HG02642 (cell line): ENCODE measurements around the gene DTWD2.
"Not testable (repeated sequence)": the region's sequence is repeated elsewhere in the genome, so short reads cannot be mapped to it uniquely, and the experiment has no call there.

Source experiments
- ATAC-seq: cut with Tn5 transposase; IDR thresholded peaks from one replicate; pipeline ENCODE4 v1.9.1; 2021; ENCODE audit warnings: mild to moderate bottlenecking; ENCODE audit not compliant: unreplicated experiment, poor library complexity

DTWD2 gene

DNA sequence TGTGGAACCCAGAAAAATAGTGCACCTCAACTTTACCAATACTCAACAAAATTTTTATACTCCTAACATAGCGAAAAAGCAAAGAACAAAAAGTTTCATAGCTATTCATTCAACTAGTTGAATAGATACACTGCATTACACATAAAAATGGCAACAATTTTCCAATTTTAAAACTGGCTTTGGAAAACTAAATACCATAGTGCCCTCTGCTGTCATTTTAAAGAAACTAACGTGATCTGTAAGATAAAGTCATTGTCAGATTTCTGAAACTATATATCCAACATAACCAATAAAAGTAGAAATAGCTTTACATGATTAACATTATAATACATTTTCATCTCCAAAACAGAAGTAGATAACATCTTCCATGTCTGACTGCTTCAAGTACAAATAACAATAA, 31.6 kb downstream of the DTWD2 start:
- no peak for ATAC-seq

DNA sequence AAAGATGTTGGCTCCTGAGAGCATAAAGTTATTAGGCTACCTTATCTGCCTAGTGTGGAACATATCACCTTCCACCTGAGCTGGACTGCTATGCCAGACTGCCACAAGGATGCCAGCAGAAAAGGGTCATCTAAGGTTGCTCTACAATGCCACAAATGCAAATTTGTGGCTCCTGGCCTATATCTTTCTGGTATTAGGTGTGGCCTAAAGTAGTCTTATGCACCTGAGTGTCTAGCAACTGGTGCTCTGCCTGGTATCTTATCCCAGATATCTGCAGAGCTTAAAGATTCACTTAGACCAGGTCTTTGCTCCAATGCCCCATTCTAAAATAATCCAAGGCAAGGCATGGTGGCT, 34.7 kb downstream of the DTWD2 start:
- ATAC-seq = no peak

DNA sequence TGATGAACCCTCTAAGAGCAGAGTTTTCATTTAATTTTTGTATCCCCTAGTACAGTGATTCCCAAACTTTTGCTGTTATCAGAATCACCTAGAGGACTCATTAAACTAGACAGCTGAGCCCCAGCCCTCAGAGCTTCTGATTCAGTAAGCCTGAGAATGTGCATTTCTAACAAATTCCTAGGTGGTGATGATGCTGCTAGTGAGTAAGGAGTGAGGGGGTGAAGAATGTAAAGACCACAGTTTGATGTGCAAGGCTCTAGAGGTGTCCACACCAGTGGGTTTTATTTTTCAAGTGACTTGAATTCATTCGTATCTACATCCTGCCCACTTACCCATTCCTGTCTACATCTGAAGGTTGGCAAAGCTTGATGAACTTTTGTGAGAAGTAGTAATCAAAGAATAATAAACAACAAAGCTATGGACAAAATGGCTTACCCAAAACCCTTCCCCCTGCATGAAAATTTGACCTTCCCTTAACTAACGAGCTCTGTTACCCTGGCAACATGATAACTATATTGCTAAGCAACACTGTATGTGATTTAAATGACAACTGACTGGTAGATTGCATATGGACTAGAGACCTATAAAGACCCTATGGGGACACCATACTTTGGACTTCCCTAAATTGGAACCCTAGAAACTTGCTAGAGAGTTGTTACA, 35.2 kb downstream of the DTWD2 start:
- no peak for ATAC-seq

DNA sequence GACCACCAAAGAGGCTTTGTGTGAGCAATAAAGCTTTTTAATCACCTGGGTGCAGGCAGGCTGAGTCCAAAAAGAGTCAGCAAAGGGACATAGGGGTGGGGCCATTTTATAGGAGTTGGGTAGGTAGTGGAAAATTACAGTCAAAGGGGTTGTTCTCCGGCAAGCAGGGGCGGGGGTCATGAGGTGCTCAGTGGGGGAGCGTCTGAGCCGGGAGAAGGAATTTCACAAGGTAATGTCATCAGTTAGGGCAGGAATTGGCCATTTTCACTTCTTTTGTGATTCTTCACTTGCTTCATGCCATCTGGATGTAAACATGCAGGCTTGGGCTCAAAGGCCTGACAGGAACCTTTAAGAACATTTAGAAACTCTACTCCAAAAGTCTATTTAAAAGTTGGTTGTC, 36.0 kb downstream of the DTWD2 start:
- ATAC-seq = not testable (repeated sequence)

DNA sequence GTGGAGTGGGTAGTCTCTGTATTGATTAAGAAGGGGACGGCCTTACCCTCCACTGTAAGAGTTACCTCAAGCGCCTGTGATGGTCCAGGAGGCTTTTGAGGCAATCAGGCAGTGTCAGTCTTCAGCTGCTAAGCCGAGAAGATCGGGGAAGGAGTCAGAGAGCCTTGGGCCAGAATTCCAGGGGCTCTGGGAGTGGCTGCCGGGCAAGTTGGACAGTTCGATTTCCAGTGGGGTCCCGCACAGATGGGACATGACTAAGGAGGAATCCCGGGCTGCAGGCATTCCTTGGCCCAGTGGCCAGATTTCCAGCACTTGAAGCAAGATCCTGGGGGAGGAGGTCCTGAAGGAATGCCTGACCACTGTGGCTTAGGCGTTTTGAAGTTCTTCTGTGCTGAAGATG, 38.0 kb downstream of the DTWD2 start:
- not testable (repeated sequence) for ATAC-seq

DNA sequence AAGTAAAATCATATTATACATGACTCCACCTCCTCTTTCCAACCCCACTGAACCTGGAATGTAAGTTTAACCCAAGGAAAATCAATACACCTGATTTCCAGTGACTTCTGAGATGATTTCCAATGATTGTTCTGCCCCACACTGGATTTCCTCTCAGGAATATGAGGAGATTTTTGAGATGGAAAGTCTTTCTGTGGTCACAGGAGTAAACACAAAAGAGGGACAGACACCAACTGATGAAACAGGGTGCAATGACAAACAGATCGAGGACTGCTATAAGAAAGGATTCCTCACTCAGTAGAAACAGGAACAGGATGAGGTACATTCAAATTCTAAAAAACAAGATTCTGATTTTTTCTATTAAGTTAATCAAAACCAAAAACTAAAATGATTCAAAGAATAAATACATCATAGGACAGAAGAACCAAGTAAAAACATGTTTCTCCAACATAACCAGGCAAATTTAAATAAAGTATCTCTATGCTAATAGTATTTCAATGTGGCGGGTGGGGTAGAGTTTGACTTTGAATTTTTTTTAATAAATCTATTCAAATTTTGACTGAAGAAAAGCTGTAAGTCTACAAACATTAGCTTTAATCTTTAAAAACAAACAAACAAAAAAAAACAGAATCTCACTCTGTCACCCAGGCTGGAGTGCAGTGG, 42.1 kb downstream of the DTWD2 start:
- ATAC-seq = no peak

DNA sequence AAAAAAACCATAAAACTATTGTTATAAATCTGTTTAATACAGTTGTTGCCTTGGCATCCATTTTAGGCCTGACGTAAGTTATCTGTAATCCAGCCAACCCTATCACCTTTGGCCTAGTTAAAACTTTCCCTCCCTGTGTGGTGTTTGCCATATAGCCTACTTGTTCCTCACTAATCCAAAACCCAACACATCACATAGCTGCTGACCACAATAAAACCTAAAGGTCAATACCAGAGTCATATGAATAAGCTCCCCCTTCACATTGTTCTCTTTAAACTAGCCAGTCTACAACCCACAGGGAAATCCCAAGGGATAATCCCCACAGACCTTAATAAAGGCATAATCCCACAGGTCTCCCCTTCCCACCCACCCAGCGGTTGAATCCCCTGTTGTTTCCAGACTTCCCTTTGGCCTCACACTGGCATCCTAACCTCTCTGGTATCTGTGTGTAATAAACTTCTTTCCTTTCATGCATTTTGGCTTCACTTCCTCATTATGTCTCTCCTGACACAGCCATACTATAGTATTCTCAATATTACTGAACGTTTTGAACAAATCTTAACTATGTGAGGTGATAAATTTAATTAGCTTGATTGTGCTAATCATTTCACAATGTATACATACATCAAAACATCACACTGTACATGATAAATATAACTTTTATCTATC, 50.8 kb downstream of the DTWD2 start:
- ATAC-seq = no peak

DNA sequence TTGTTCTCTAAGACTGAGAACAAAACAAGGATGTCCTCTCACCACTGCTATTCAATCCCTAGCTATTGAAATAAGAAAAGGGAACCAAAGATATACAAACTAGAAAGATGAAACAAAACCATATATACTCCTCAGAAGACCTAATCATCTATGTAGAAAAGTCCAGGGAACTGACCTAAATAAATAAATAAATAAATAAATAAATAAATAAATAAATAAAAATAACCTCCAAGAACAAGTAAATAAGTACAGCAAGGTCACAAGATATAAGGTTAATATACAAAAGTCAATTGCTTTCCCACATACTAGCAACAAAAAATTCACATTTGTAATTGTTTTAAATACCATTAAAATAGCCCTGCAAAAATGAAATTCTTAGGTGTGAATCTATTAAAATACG, 54.6 kb downstream of the DTWD2 start:
- ATAC-seq = no peak

DNA sequence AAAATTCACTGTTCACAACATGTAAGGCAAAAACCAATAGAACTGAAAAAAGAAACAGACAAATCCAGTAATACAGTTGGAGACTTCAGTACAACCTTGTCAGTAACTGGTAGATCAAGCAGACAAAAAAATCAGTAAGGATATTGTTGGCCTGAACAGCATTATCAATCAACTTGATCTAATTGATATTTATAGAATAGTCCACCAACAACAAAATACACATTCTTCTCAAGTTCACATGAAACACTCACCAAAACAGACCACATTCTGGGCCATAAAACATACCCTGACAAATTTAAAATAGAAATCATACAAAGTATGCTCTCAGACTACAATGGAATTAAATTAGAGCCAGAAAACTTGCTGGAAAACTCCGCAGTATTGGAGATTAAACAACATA, 56.8 kb downstream of the DTWD2 start:
- ATAC-seq = no peak

DNA sequence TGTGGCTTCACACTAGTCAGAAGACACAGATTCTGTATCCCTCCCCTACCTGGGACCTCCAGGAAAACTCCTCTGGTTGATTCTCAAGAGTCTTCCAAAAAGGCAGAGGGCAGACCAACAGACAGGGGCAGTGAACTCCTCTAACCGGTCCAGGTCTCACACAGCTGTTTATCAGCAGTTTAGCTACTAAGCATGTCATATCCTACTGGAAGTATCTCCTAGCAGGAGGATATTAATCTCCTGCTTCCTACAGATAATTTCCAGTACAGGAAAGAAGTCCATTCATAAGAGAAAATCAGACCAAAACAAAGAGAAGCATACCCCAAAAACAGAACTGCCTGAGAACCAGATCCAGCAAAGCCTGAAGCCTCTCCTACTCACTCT, 64.3 kb downstream of the DTWD2 start:
- ATAC-seq = no peak

DNA sequence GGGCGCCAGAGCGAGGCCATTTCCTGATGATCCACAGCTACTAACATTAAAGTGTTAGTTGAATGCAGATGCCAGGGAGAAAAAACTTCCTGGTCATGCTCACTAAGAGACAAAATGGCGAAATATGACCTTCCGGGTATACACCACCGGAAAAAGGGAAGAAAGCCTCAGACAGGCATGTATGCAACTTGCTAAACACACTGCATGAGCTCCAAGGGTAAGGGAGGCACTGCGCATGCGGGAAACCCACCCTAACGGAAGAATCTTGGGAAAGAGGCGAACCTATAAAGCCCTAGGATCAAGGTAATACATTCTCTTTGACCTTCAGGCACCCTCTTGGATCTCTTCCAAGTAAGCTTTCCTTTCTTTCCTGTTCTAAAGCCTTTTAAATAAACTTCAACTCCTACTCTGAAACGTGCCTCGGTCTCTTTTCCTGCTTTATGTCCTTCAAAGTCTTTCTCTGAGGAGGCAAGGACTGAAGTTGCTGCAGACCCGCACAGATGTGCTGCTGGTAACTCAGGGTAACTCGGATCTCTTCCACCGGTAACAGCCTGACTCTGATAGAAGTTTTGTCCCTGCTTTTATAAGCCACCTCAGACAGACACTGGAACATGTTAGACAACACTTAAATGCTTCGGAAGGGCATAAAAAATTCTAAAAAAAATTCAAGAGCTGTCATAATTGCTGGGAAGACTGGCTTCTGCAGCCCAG, 64.9 kb downstream of the DTWD2 start:
- no peak for ATAC-seq

DNA sequence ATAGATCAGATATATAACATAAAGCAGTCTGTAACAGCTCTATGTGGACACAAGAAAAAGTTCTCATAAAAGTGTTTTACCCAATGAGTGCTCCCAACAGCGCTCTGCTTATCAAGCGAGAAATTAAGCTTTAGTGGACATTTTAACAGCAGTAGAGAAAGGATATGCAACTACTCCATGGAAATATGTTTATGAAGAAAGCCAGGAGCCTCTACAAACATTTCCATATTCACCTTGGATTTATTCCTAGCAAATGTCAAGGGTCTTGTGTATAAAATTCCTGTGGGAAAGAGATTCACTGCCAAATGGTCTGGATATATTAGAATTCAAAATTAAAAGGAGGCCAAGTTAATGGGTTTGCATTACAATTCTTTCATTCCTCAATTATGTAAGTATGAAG, 66.5 kb downstream of the DTWD2 start:
- no peak for ATAC-seq

DNA sequence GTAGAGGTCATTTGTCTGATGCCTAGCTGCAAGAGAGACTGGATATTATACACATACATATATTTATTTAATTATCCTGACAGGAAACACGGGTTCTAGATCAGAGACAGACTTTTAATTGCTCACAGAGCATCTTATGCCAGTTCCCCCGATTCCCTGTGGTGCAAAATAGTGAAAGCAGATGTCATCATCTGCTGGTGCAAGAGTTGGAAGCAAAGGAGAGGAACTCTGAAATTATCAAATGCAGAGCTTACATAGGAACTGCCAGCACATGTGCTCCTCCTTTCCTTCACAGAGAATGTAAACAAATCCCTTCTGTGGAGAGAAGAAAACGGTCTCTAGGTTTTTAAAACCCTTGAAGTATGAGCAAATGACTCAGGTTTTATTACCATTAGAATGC, 69.3 kb downstream of the DTWD2 start:
- no peak for ATAC-seq

DNA sequence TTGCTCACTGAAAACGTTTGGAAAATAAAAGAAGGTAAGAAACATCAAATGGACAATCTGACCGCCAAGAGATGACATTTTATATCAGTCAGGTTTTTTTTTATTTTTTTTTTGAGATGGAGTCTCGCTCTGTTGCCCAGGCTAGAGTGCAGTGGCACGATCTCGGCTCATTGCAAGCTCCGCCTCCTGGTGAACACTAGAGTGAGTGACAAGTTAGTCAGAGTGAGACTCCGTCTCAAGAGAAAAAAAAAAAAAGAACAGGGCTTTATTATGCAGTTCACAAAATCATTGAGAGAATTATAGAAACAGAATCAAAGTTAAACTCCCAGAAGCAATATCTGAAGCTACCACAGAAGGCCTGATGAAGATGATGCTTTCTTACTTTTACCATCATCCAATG, 70.1 kb downstream of the DTWD2 start:
- no peak for ATAC-seq

DNA sequence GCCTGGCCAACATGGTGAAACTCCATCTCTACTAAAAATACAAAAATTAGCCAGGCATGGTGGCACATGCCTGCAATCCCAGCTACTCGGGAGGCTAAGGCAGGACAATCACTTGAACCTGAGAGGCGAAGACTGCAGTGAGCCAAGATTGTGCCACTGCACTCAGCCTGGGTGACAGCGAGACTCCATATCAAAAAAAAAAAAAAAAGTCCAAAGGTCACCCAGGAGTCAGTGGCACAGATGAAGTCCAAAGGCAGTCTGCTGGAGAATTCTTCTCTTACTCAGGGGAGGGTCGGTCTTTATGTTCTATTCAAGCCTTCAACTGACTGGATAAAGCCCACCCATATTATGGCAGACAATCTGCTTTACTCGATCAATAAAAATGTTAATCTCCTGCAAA, 80.8 kb downstream of the DTWD2 start:
- not testable (repeated sequence) for ATAC-seq

DNA sequence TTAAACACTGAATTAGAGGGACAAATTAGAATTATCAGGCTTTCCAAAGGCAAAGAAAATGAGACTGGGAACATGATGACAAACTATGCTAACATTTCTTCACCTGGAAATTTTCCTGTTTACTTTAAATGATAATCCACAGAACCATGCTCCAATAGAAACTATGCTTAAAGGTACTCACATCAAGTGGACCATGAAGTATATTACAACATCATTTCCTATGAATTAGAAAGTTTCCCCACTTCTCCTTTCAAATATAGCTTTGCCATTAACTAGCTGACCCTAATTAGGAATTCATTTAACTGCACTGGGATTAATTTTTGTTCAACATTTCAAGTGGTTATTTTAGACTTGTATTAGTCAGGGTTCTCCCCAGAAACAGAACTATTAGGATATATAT, 81.4 kb downstream of the DTWD2 start:
- ATAC-seq = no peak

DNA sequence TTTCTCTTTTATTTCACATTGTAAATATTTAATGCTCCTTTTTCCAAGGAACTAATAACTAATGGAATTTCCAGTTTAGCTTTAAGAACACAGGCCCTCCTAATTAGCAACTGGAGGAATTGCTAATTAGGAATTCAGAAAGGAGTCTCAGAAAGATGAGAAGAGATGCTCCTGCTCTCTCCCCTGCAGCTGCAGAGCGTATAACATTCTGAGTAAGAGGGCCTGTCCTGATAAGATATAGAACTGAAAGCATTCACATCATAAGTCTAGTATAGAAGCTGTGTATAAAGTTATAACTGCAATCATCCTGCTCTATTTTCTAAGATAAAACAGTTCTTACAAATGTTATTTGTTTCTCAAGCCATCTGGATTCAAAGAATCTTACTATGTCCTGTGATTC, 83.2 kb downstream of the DTWD2 start:
- no peak for ATAC-seq

DNA sequence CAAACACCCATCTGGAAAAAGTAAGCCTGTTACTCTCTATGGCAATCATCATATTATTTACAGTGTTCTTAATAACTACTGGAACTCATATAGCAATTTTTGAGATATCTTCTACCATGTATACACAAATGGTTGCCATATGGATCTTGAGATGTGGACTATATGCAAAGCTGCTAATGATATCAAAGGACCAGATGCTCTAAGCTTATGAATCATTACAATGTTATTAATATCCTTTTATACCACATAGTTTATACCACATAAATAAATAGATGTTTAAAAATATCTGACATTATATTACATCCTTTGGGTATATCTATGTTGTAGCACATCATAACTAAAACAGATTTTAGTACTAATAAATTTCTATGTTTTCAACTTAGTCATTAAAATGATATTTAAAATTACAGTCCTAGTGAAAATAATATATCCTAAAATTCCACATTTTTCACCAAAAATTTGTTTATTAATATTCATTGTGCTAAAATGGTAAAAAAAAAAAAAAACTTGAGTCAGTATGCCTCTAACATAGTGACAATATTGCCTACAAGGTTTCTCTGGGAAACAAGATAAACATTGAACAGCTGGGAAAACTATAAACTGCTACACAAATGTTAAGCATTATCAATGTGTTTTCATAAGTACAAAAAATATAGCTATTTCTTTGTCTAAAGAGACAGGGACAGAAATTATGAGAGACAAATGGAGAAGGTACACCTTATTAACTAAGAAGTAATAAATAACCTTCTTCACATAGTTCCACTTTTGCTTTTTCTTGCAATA, 85.5 kb downstream of the DTWD2 start:
- ATAC-seq = no peak

DNA sequence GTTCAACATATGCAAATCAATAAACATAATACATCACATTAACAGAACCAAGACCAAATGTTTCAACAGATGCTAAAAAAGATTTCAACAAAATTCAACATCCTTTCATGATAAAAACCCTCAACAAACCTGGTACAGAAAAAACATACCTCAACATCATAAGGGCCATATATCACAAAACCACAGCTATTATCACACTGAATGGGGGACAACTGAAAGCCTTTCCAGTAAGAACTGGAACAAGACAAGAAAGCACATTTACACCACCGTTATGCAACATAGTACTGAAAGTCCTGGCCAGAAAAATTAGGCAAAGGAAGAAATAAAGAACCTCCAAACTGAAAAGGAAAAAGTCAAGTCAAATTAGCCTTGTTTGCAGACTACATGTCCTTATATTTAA, 93.6 kb downstream of the DTWD2 start:
- no peak for ATAC-seq

DNA sequence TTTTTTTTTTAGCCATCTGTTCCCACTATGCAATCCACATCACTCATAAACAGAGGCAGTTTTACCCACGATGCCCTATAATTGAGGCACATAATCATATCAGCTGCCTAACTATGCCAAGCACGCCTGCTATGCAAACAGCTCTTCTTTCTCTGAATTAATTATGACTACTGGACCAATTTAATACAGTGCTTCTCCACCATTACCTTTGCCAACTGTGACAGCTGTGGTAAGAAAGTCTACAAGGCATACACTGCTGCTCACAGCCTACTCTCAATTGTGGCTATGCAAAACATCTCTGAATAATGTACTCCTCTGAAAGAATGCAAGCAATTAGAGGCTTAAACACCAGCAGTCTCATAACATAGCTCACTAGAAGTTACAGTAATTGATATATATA, 97.1 kb downstream of the DTWD2 start:
- peak; percentile 59 for ATAC-seq

DNA sequence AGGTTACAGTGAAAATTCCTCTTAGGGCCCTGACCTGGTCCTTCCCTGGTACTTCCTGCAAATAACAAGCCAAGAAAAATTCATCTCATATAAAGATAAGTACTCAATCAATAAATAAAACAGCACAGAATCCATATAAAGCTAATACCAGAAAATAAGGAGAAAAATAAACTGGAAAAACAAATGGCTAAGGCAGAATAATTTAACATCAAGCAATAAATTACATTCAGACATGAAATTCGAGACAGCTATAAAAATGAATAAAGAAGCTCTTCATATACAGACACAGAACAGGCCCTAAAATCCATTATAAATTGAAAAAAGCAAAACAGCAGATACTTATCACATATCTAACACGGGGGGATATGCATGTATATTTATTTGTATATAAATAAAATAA, 99.2 kb downstream of the DTWD2 start:
- ATAC-seq = no peak
